Gastroesophageal sphincter (tissue), 4 donors: ENCODE measurements around the gene TRIM63. TPM values are rescaled to one million over a fixed set of nuclear protein-coding genes. Genes with fewer than 3 reads are reported as not detected.

Experiments used
- ATAC-seq: fragments of 150-250 bp; one replicate; pipeline ENCODE4 v1.9.1; 2016; ENCODE audit warnings: mild to moderate bottlenecking, moderate library complexity
- H3K27ac ChIP-seq, 4 donors: fragments of 200-600 bp; sonication (generic) in 3 of 4; 1 replicate in 3 of 4; 2 replicates in 1 of 4; pipeline ENCODE4 v1.5.1; 2016 to 2019
- H3K27me3 ChIP-seq: fragments of 200-600 bp; sonication (generic); one replicate; pipeline ENCODE4 v1.5.1; 2019
- H3K36me3 ChIP-seq, 2 donors: fragments of 200-600 bp; sonication (generic); one replicate each; pipeline ENCODE4 v1.5.1; 2019; ENCODE audit warnings: control low read depth in 1 of 2
- H3K4me1 ChIP-seq, 3 donors: fragments of 200-600 bp; sonication (generic); 1 replicate in 2 of 3; 2 replicates in 1 of 3; pipeline ENCODE4 v1.5.1; 2016 to 2019; ENCODE audit warnings: control low read depth in 2 of 3
- H3K4me3 ChIP-seq, 2 donors: fragments of 200-600 bp; sonication (generic); one replicate each; pipeline ENCODE4 v1.5.1; 2019; ENCODE audit warnings: mild to moderate bottlenecking in 1 of 2, moderate library complexity in 1 of 2
- H3K9me3 ChIP-seq, 3 donors: fragments of 200-600 bp; sonication (generic); one replicate each; pipeline ENCODE4 v1.5.1; 2017 to 2019; ENCODE audit warnings: control low read depth in 2 of 3
- CTCF ChIP-seq, 4 experiments: fragments of 200-600 bp in 2 of 4; fragments of 450-650 bp in 2 of 4; sonication (generic) in 1 of 4; IDR thresholded peaks; one replicate each; pipeline ENCODE4 v1.5.1; 2017 to 2019; ENCODE audit warnings: antibody characterized with exemption in 4 of 4, mild to moderate bottlenecking in 2 of 4, moderate library complexity in 2 of 4
- EP300 ChIP-seq: sonication (generic); formaldehyde crosslinking; IDR thresholded peaks from one replicate; pipeline ENCODE4 v1.6.1; 2017; ENCODE audit warnings: antibody characterized with exemption, mild to moderate bottlenecking
- POLR2A ChIP-seq, 2 donors: fragments of 450-650 bp; IDR thresholded peaks; one replicate each; pipeline ENCODE4 v1.6.1; 2017; ENCODE audit warnings: antibody characterized with exemption in 2 of 2, mild to moderate bottlenecking in 2 of 2, moderate library complexity in 1 of 2
- POLR2AphosphoS5 ChIP-seq: sonication (generic); formaldehyde crosslinking; IDR thresholded peaks from one replicate; pipeline ENCODE4 v1.6.1; 2017; ENCODE audit warnings: antibody characterized with exemption
- WGBS, 2 donors: methylation state at CpG; one replicate each; pipeline ENCODE4 v1.1.5; 2018; ENCODE audit warnings: low coverage in 1 of 2; 5-methylcytosine and 5-hydroxymethylcytosine counted together
- total RNA-seq, 4 donors: library from RNA; depleted of rRNA; stranded (reverse); fragments of >200 nt; gene quantifications; one replicate each; pipeline ENCODE4 v1.1.0, GENCODE V29; 2016

TRIM63 gene
- total RNA-seq, 4 donors from 2014 or later = 0.15 to 2.3 (median 0.82) TPM

- Histone ChIP-seq H3K27ac (no peak overlapping the region), H3K36me3 (no peaks in the 10 kb centered on the region), H3K4me1 (peaks cover 0 to 17% (median 4%) of the 10 kb centered on the region in 3 donors), H3K4me3 (no peak overlapping the region), H3K27me3 (peaks cover 43% of the 10 kb centered on the region), H3K9me3 (no peaks in the 10 kb centered on the region)
- WGBS, 2 donors = no CpG with 5 or more reads among the region's 6 CpGs
- TF ChIP-seq CTCF (IDR thresholded peaks at IDR 0.05) (no peak), POLR2AphosphoS5 (no peak), POLR2A (IDR thresholded peaks at IDR 0.05) (no peak), EP300 (no peak)
- ATAC-seq = no peak
Observed at GRCh38 chr1:26038904-26039303, 28.5 kb downstream of the TRIM63 start.

GRCh38 chr1:26038477-26038876 is 29.0 kb downstream of the TRIM63 start:
- Histone ChIP-seq H3K27ac (no peak overlapping the region), H3K27me3 (peaks cover 43% of the 10 kb centered on the region), H3K36me3 (no peaks in the 10 kb centered on the region), H3K4me3 (no peak overlapping the region), H3K4me1 (peaks cover 0 to 17% (median 4%) of the 10 kb centered on the region in 3 donors), H3K9me3 (no peaks in the 10 kb centered on the region)
- TF ChIP-seq CTCF (IDR thresholded peaks at IDR 0.05) = no peak
- TF ChIP-seq POLR2AphosphoS5 = no peak
- no peak for TF ChIP-seq EP300
- no peak for TF ChIP-seq POLR2A (IDR thresholded peaks at IDR 0.05)
- ATAC-seq = no peak
- WGBS, 2 donors = 81% methylated on average over 3 of the region's 6 CpGs; no CpG with 5 or more reads in 1 of the 2 donors

- no peak overlapping the region for H3K27ac ChIP-seq
Observed at GRCh38 chr1:26037904-26038303, 29.5 kb downstream of the TRIM63 start.

GRCh38 chr1:26036756-26037281 is 30.6 kb downstream of the TRIM63 start:
- no peak overlapping the region for H3K4me3 ChIP-seq
- H3K4me1 ChIP-seq = peaks cover 0 to 17% (median 4%) of the 10 kb centered on the region in 3 donors
- WGBS, 2 donors = 50% methylated on average over 2 of the region's 11 CpGs; no CpG with 5 or more reads in 1 of the 2 donors
- no peak for ATAC-seq
- no peaks in the 10 kb centered on the region for H3K9me3 ChIP-seq
- no peaks in the 10 kb centered on the region for H3K36me3 ChIP-seq
- no peak overlapping the region for H3K27ac ChIP-seq
- H3K27me3 ChIP-seq = peaks cover 32% of the 10 kb centered on the region
- TF ChIP-seq CTCF (IDR thresholded peaks at IDR 0.05) (no peak), EP300 (no peak), POLR2A (IDR thresholded peaks at IDR 0.05) (no peak), POLR2AphosphoS5 (no peak)

More at GRCh38 chr1:26037904-26038303, 29.5 kb downstream of the TRIM63 start:
- TF ChIP-seq POLR2AphosphoS5 (no peak), POLR2A (IDR thresholded peaks at IDR 0.05) (no peak), EP300 (no peak), CTCF (IDR thresholded peaks at IDR 0.05) (no peak)
- no peak overlapping the region for H3K4me3 ChIP-seq
- no peak for ATAC-seq
- H3K4me1 ChIP-seq = peaks cover 0 to 17% (median 4%) of the 10 kb centered on the region in 3 donors
- WGBS, 2 donors = 100% methylated on average over 1 of the region's 6 CpGs; no CpG with 5 or more reads in 1 of the 2 donors
- H3K27me3 ChIP-seq = peaks cover 43% of the 10 kb centered on the region
- H3K36me3 ChIP-seq = no peaks in the 10 kb centered on the region
- H3K9me3 ChIP-seq = no peaks in the 10 kb centered on the region
